Activated T-cell treated with anti-CD3 and anti-CD28 coated beads for 1 hour (primary cell): ENCODE results near the gene PCP4L1.
A peak's percentile ranks its signal among the peaks of the same experiment; 100 is the strongest.

Source experiments
- DNase-seq: peaks from one replicate; pipeline ENCODE4 v3.0.0-alpha.2; 2020; ENCODE audit warnings: low read depth

Gene PCP4L1

GRCh38 chr1:161267321-161267720, 8.8 kb downstream of the PCP4L1 start:
- no peak for DNase-seq

- no peak for DNase-seq
Measured at GRCh38 chr1:161273402-161273801, 14.9 kb downstream of the PCP4L1 start.

- no peak for DNase-seq
Measured at GRCh38 chr1:161274874-161275273, 16.3 kb downstream of the PCP4L1 start.

- DNase-seq = no peak
Measured at GRCh38 chr1:161282991-161283390, 24.4 kb downstream of the PCP4L1 start.

- DNase-seq = no peak
Measured at GRCh38 chr1:161285113-161285512, 26.6 kb downstream of the PCP4L1 start.

GRCh38 chr1:161285521-161285920, 27.0 kb downstream of the PCP4L1 start:
- no peak for DNase-seq

GRCh38 chr1:161287482-161288054, 29.0 kb downstream of the PCP4L1 start:
- DNase-seq = no peak

- DNase-seq = no peak
Measured at GRCh38 chr1:161290779-161291178, 32.2 kb downstream of the PCP4L1 start.

GRCh38 chr1:161297415-161297814, 38.9 kb downstream of the PCP4L1 start:
- DNase-seq = no peak

- no peak for DNase-seq
Measured at GRCh38 chr1:161298116-161298515, 39.6 kb downstream of the PCP4L1 start.

- DNase-seq = no peak
Measured at GRCh38 chr1:161299347-161299746, 40.8 kb downstream of the PCP4L1 start.

- DNase-seq = no peak
Measured at GRCh38 chr1:161300478-161300877, 41.9 kb downstream of the PCP4L1 start.

GRCh38 chr1:161304927-161305866, 46.7 kb downstream of the PCP4L1 start:
- DNase-seq = peak; percentile 0

GRCh38 chr1:161305867-161306519, 47.4 kb downstream of the PCP4L1 start:
- DNase-seq = peak; percentile 75

- DNase-seq = no peak
Measured at GRCh38 chr1:161307230-161307768, 48.8 kb downstream of the PCP4L1 start.

GRCh38 chr1:161307892-161308638, 49.5 kb downstream of the PCP4L1 start:
- DNase-seq = no peak

- no peak for DNase-seq
Measured at GRCh38 chr1:161309868-161310267, 51.3 kb downstream of the PCP4L1 start, which contains the start of gene MPZ. MPZ (minus strand) TSS chr1:161309968; CDS start chr1:161309905, 63 bp downstream.

GRCh38 chr1:161311595-161312181, 53.1 kb downstream of the PCP4L1 start:
- DNase-seq = no peak

- DNase-seq = no peak
Measured at GRCh38 chr1:161313554-161314200, 55.1 kb downstream of the PCP4L1 start.

GRCh38 chr1:161314201-161314981, 55.8 kb downstream of the PCP4L1 start, which contains the start of gene SDHC:
SDHC (plus strand) TSS chr1:161314381; CDS start chr1:161314406, 25 bp downstream.
- peak; percentile 85 for DNase-seq
